HUES48 (cell line): ENCODE results near the gene MTMR2.
"Not testable (repeated sequence)": the region's sequence is repeated elsewhere in the genome, so short reads cannot be mapped to it uniquely, and the experiment has no call there.

Source experiments
- H3K27ac ChIP-seq: one replicate; pipeline ENCODE4 v1.7.0; 2013; ENCODE audit warnings: low read depth, low read length, inconsistent platforms
- H3K27me3 ChIP-seq: 2 replicates; pipeline ENCODE4 v1.6.1; 2013; ENCODE audit warnings: mild to moderate bottlenecking, low read length; ENCODE audit not compliant: control insufficient read depth, insufficient read depth
- H3K36me3 ChIP-seq: 2 replicates; pipeline ENCODE4 v1.6.1; 2013; ENCODE audit warnings: low read length; ENCODE audit not compliant: control insufficient read depth, insufficient read depth
- H3K4me1 ChIP-seq: 2 replicates; pipeline ENCODE4 v1.6.1; 2013; ENCODE audit warnings: mild to moderate bottlenecking, low read length; ENCODE audit not compliant: control insufficient read depth, insufficient read depth
- H3K4me3 ChIP-seq: 2 replicates; pipeline ENCODE4 v1.5.1; 2013; ENCODE audit warnings: mild to moderate bottlenecking, low read depth, low read length
- H3K9ac ChIP-seq: 2 replicates; pipeline ENCODE4 v1.6.1; 2013; ENCODE audit warnings: mild to moderate bottlenecking, low read depth, low read length, moderate library complexity
- H3K9me3 ChIP-seq: 2 replicates; pipeline ENCODE4 v1.6.1; 2013; ENCODE audit warnings: low read length; ENCODE audit not compliant: control insufficient read depth, insufficient read depth

MTMR2 gene

GRCh38 chr11:95884802-95885201, 39.1 kb downstream of the MTMR2 start:
- H3K4me3 ChIP-seq = no peak overlapping the region
- H3K9me3 ChIP-seq = no peaks in the 10 kb centered on the region
- H3K27ac ChIP-seq = no peak overlapping the region
- H3K27me3 ChIP-seq = no peaks in the 10 kb centered on the region
- H3K4me1 ChIP-seq = no peaks in the 10 kb centered on the region
- no peak overlapping the region for H3K9ac ChIP-seq
- peaks cover 40% of the 10 kb centered on the region for H3K36me3 ChIP-seq

GRCh38 chr11:95884376-95884775, 39.5 kb downstream of the MTMR2 start:
- H3K9me3 ChIP-seq = no peaks in the 10 kb centered on the region
- no peaks in the 10 kb centered on the region for H3K4me1 ChIP-seq
- peaks cover 43% of the 10 kb centered on the region for H3K36me3 ChIP-seq
- H3K27me3 ChIP-seq = no peaks in the 10 kb centered on the region
- no peak overlapping the region for H3K4me3 ChIP-seq
- H3K9ac ChIP-seq = no peak overlapping the region
- H3K27ac ChIP-seq = no peak overlapping the region

GRCh38 chr11:95883381-95883780, 40.5 kb downstream of the MTMR2 start:
- Histone ChIP-seq H3K27me3 (no peaks in the 10 kb centered on the region), H3K9ac (no peak overlapping the region), H3K9me3 (no peaks in the 10 kb centered on the region), H3K36me3 (peaks cover 46% of the 10 kb centered on the region), H3K4me3 (no peak overlapping the region), H3K27ac (no peak overlapping the region), H3K4me1 (no peaks in the 10 kb centered on the region)

DNA sequence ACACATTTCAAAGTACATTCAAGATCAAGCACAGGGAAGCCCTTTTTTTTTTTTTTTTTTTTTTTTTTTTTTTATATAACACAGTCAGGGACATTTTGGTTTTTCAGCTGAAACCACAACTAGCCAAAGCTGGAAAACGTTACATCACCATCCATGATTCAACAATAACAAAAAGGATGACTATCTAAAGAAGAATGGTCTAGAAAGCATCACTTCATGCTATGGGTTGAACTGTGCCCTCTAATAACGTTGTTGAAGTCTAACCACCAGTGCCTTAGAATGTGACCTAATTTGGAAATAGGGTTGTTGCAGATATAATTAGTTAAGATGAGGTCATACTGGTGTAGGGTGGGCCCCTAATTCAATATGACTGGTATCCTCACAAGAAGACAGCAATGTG, 46.6 kb downstream of the MTMR2 start:
- H3K27me3 ChIP-seq = no peaks in the 10 kb centered on the region
- no peaks in the 10 kb centered on the region for H3K4me1 ChIP-seq
- H3K27ac ChIP-seq = no peak overlapping the region
- H3K9ac ChIP-seq = no peak overlapping the region
- peaks cover 17% of the 10 kb centered on the region; the same call in 1 of the 2 replicates for H3K36me3 ChIP-seq
- H3K9me3 ChIP-seq = peaks cover 10% of the 10 kb centered on the region
- H3K4me3 ChIP-seq = no peak overlapping the region

DNA sequence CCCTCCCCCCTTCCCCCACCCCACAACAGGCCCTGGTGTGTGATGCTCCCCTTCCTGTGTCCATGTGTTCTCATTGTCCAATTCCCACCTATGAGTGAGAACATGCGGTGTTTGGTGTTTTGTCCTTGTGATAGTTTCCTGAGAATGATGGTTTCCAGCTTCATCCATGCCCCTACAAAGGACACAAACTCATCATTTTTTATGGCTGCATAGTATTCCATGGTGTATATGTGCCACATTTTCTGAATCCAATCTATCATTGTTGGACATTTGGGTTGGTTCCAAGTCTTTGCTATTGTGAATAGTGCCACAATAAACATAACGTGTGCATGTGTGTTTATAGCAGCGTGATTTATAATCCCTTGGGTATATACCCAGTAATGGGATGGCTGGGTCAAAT, 53.0 kb downstream of the MTMR2 start:
- not testable (repeated sequence) for H3K4me1 ChIP-seq, H3K36me3 ChIP-seq, H3K9ac ChIP-seq, H3K27me3 ChIP-seq, H3K9me3 ChIP-seq, H3K4me3 ChIP-seq, H3K27ac ChIP-seq

DNA sequence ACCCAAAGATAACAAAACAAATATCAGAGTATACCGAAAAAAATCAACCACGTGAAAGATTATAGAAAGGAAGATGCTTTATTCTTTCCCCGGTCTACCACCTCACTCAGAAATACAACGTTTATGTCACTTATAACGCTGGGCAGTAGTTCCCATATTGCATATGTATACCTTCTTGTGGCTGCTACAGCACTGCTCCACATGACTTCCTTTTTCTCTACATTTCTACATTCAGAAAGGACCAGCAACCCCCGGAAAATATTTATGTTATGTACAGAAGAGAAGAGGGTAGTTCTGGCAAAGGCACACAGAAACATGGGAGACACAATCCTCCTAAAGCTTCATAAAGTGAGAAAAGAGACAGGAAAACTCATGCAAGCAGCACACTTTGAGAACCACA, 56.8 kb downstream of the MTMR2 start:
- no peaks in the 10 kb centered on the region for H3K9me3 ChIP-seq
- H3K36me3 ChIP-seq = peaks cover 20% of the 10 kb centered on the region
- no peaks in the 10 kb centered on the region for H3K27me3 ChIP-seq
- H3K4me1 ChIP-seq = no peaks in the 10 kb centered on the region
- H3K4me3 ChIP-seq = no peak overlapping the region
- no peak overlapping the region for H3K9ac ChIP-seq
- H3K27ac ChIP-seq = no peak overlapping the region

DNA sequence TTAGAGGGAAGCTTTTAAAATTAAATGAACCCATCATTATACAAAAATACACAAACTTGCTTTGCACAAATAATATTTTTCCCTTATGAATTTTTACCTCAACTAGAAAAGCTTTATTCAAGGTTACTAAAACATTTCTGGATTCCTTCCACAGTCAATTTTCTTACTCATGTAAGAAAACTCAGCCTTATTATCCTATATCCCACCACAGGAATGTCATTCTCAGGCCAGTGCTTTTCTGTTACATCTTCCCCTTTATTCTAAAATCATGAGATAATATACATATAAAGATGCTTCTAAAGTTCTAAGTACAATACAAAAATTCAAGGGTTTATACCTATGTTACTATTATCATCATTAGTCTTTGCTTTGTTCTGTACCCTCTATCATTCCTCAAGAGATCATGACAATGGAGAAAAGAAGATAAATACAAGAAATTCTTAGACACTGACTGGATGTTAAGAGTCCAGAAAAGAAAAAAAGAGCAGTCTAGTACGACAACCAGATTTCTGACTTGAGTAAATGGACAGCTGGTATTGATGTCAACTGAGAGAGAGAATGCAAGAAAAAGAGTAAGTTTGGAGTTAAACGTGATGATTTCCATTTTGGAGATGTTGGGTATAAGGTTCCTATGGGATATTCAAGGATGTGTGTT, 60.3 kb downstream of the MTMR2 start:
- H3K27ac ChIP-seq = no peak overlapping the region
- peaks cover 35% of the 10 kb centered on the region for H3K36me3 ChIP-seq
- no peaks in the 10 kb centered on the region for H3K27me3 ChIP-seq
- no peak overlapping the region for H3K9ac ChIP-seq
- H3K9me3 ChIP-seq = no peaks in the 10 kb centered on the region
- H3K4me3 ChIP-seq = no peak overlapping the region
- H3K4me1 ChIP-seq = no peaks in the 10 kb centered on the region

GRCh38 chr11:95860024-95860423, 63.9 kb downstream of the MTMR2 start:
- peaks cover 52% of the 10 kb centered on the region for H3K36me3 ChIP-seq
- H3K27ac ChIP-seq, H3K4me3 ChIP-seq, H3K4me1 ChIP-seq, H3K9me3 ChIP-seq, H3K27me3 ChIP-seq, H3K9ac ChIP-seq: not testable (repeated sequence)

DNA sequence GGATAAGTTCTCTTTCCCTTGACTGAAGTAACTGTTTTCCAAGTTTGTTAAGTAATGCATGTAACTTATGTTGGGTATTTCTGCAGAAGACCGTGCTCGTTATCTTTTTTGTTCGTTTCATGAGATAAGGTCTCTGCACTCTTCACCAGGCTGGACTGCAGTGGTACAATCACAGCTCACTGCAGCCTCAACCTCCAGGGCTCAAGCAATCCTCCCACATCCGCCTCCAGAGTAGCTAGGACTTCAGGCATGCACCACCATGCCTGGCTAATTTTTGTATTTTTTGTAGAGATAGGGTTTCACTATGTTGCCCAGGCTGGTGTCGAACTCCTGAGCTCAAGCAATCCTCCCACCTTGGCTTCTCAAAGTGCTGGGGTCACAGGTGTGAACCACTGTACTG, 69.5 kb downstream of the MTMR2 start:
- not testable (repeated sequence) for H3K9me3 ChIP-seq, H3K27me3 ChIP-seq, H3K4me1 ChIP-seq, H3K4me3 ChIP-seq, H3K9ac ChIP-seq, H3K27ac ChIP-seq
- peaks cover 45% of the 10 kb centered on the region for H3K36me3 ChIP-seq

DNA sequence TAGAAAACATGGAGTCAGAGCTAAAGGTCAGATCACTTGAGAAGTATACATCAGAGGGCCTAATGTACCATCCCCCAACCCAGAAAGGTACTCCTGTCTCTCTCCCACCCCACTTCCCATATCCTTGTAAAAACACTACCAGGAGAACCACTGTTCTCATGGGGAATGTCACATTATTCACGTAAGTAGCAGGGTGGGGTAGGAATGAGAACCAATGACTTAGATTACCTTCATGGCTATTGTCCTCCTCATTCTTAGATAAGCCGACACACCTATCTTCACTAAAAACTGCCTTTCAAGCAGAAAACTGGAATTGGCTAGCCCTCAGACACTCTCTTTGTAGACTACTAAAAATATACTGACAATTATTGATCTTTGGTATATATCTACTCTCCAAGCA, 70.0 kb downstream of the MTMR2 start:
- H3K9me3 ChIP-seq = no peaks in the 10 kb centered on the region
- H3K9ac ChIP-seq = no peak overlapping the region
- no peaks in the 10 kb centered on the region for H3K27me3 ChIP-seq
- H3K27ac ChIP-seq = no peak overlapping the region
- H3K4me1 ChIP-seq = no peaks in the 10 kb centered on the region
- no peak overlapping the region for H3K4me3 ChIP-seq
- peaks cover 45% of the 10 kb centered on the region for H3K36me3 ChIP-seq

GRCh38 chr11:95853138-95853537, 70.8 kb downstream of the MTMR2 start:
- no peaks in the 10 kb centered on the region for H3K4me1 ChIP-seq
- no peaks in the 10 kb centered on the region for H3K27me3 ChIP-seq
- H3K36me3 ChIP-seq = peaks cover 46% of the 10 kb centered on the region
- no peak overlapping the region for H3K27ac ChIP-seq
- no peaks in the 10 kb centered on the region for H3K9me3 ChIP-seq
- H3K4me3 ChIP-seq = no peak overlapping the region
- H3K9ac ChIP-seq = no peak overlapping the region

DNA sequence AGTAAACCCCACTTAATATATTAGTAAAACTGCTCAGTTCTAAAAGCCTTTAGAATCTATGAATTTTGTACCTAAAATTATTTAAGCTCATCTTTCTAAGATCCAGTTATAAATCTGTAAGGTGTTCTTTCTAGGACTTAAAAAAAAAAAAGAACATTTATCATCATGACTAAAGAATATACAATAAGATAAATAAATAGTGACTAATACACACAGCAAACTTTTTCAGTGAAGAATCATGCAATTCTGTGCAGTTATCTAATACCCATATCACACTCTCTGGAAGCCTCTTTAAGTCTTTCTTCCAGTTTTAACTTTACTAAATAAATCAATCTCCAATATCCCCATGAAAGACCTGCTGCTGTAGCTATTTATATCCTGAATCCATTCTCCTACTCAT, 73.8 kb downstream of the MTMR2 start:
- Histone ChIP-seq H3K27me3 (no peaks in the 10 kb centered on the region), H3K9me3 (no peaks in the 10 kb centered on the region), H3K4me3 (no peak overlapping the region), H3K4me1 (no peaks in the 10 kb centered on the region), H3K9ac (no peak overlapping the region), H3K27ac (no peak overlapping the region), H3K36me3 (peaks cover 53% of the 10 kb centered on the region)
